Gastrocnemius medialis (tissue), 4 donors: ENCODE data around the gene SARS1.

Experiments used
- POLR2A ChIP-seq, 2 donors: fragments of 450-650 bp; IDR thresholded peaks; one replicate each; pipeline ENCODE4 v1.6.1; 2017; ENCODE audit warnings: antibody characterized with exemption in 2 of 2, mild to moderate bottlenecking in 2 of 2, moderate library complexity in 2 of 2
- TF ChIP-seq, protein P1 (sequence below), 5 experiments: fragments of 450-650 bp in 3 of 5; fragments of 200-600 bp in 2 of 5; sonication (generic) in 2 of 5; IDR thresholded peaks in 4 of 5; conservative IDR thresholded peaks in 1 of 5; 1 replicate in 4 of 5; 2 replicates in 1 of 5; pipeline ENCODE4 v1.5.1; 2016 to 2019; ENCODE audit warnings: antibody characterized with exemption in 5 of 5, mild to moderate bottlenecking in 3 of 5, moderate library complexity in 3 of 5

DNA sequence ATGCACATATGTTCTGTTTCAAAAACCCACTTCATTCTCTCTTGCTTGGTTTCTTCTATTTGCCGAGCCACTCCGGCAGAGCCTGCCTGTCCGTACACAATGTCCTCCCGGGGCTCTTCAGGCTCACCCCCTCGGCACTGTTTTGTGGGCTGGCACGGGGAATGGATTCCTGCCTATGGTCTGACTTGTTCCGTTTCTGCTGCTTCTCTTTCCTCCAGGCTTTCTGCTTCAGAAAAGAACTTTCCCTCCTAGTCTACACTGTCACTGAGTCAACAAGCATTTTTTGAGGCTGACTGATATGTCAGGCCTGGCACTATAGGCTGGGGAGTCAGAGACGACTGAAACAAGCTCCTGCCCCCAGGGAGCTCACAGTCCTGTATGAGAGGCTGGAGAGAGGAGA lies 28.4 kb upstream of the SARS1 start:
- TF ChIP-seq, protein P1, sequence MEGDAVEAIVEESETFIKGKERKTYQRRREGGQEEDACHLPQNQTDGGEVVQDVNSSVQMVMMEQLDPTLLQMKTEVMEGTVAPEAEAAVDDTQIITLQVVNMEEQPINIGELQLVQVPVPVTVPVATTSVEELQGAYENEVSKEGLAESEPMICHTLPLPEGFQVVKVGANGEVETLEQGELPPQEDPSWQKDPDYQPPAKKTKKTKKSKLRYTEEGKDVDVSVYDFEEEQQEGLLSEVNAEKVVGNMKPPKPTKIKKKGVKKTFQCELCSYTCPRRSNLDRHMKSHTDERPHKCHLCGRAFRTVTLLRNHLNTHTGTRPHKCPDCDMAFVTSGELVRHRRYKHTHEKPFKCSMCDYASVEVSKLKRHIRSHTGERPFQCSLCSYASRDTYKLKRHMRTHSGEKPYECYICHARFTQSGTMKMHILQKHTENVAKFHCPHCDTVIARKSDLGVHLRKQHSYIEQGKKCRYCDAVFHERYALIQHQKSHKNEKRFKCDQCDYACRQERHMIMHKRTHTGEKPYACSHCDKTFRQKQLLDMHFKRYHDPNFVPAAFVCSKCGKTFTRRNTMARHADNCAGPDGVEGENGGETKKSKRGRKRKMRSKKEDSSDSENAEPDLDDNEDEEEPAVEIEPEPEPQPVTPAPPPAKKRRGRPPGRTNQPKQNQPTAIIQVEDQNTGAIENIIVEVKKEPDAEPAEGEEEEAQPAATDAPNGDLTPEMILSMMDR (IDR thresholded peaks at IDR 0.05 in 4 of 5, conservative IDR thresholded peaks at IDR 0.05 in 1 of 5), result no peak
- no peak for TF ChIP-seq POLR2A (IDR thresholded peaks at IDR 0.05)
